Fibroblast of lung (primary cell): ENCODE measurements around the gene STOML1. TPM values are rescaled to one million over a fixed set of nuclear protein-coding genes. Genes with fewer than 3 reads are reported as not detected.

ENCODE experiments used
- DNase-seq, 2 donors: peaks; one replicate each; pipeline versions ENCODE4 v3.0.0 to v3.0.0-alpha.2; 2010; ENCODE audit warnings: low read depth in 2 of 2
- H2AFZ ChIP-seq: 2 replicates; pipeline ENCODE4 v1.5.1; 2012; ENCODE audit warnings: low read length, control low read depth, inconsistent platforms
- H3K27ac ChIP-seq: 2 replicates; pipeline ENCODE4 v1.5.1; 2011; ENCODE audit warnings: low read length, control low read depth; ENCODE audit not compliant: insufficient read depth
- H3K27me3 ChIP-seq: 2 replicates; pipeline ENCODE4 v1.5.1; 2011; ENCODE audit warnings: mild to moderate bottlenecking, low read length; ENCODE audit not compliant: control insufficient read depth, insufficient read depth
- H3K36me3 ChIP-seq: 2 replicates; pipeline ENCODE4 v1.5.1; 2011; ENCODE audit warnings: low read length; ENCODE audit not compliant: control insufficient read depth, insufficient read depth
- H3K4me1 ChIP-seq: 2 replicates; pipeline ENCODE4 v1.5.1; 2011; ENCODE audit warnings: low read length; ENCODE audit not compliant: control insufficient read depth, insufficient read depth; ENCODE audit errors: extremely low read depth
- H3K4me2 ChIP-seq: 2 replicates; pipeline ENCODE4 v1.5.1; 2011; ENCODE audit warnings: low read length, control low read depth; ENCODE audit not compliant: insufficient read depth; ENCODE audit errors: extremely low read depth
- H3K4me3 ChIP-seq, 4 experiments: fragments of 200-600 bp in 1 of 4; sonication (generic) in 1 of 4; replicated peaks in 1 of 4; 2 replicates each; pipeline ENCODE4 v1.5.1; 2011 to 2016; ENCODE audit warnings: low read length in 4 of 4, low read depth in 3 of 4, mild to moderate bottlenecking in 3 of 4, control low read depth in 2 of 4, inconsistent platforms in 1 of 4, mixed read lengths in 1 of 4; ENCODE audit not compliant: insufficient read depth in 1 of 4; ENCODE audit errors: control extremely low read depth in 1 of 4
- H3K79me2 ChIP-seq: 2 replicates; pipeline ENCODE4 v1.5.1; 2012; ENCODE audit warnings: mild to moderate bottlenecking, low read length, inconsistent platforms; ENCODE audit not compliant: control insufficient read depth, insufficient read depth
- H3K9ac ChIP-seq: 2 replicates; pipeline ENCODE4 v1.5.1; 2011; ENCODE audit warnings: mild to moderate bottlenecking, low read length, control low read depth; ENCODE audit not compliant: insufficient read depth
- H3K9me3 ChIP-seq: 2 replicates; pipeline ENCODE4 v1.5.1; 2012; ENCODE audit warnings: low read depth, low read length; ENCODE audit not compliant: control insufficient read depth, insufficient read depth
- H4K20me1 ChIP-seq: 2 replicates; pipeline ENCODE4 v1.5.1; 2011; ENCODE audit warnings: low read length; ENCODE audit not compliant: control insufficient read depth, insufficient read depth; ENCODE audit errors: extremely low read depth
- EZH2 ChIP-seq: IDR thresholded peaks from 2 replicates; pipeline ENCODE4 v1.5.1; 2012; ENCODE audit warnings: low read length, control low read depth, mild to moderate bottlenecking; ENCODE audit errors: missing control alignments
- polyA plus RNA-seq, 2 donors: library from polyadenylated mRNA; depleted of rRNA in 1 of 2; stranded (reverse) in 1 of 2; unstranded in 1 of 2; fragments of >200 nt; gene quantifications; 2 replicates each; pipeline ENCODE4 v1.2.1, GENCODE V29; 2011 to 2012; ENCODE audit warnings: missing spikeins in 1 of 2
- total RNA-seq: library from RNA; depleted of rRNA; stranded (reverse); fragments of >200 nt; gene quantifications from 2 replicates; pipeline ENCODE4 v1.2.1, GENCODE V29; 2014
- TF ChIP-seq, protein P1 (sequence below), 2 donors: IDR thresholded peaks in 1 of 2; conservative IDR thresholded peaks in 1 of 2; 1 replicate in 1 of 2; 2 replicates in 1 of 2; pipeline ENCODE4 v1.5.1; 2011 to 2012; ENCODE audit warnings: low read length in 2 of 2, control low read depth in 1 of 2, inconsistent platforms in 1 of 2, low read depth in 1 of 2, mild to moderate bottlenecking in 1 of 2

Gene STOML1
- total and polyA plus RNA-seq, 2 donors (not counting 1 experiment from before 2014, with no cell fraction given): 9.8 to 24.8 TPM

DNA sequence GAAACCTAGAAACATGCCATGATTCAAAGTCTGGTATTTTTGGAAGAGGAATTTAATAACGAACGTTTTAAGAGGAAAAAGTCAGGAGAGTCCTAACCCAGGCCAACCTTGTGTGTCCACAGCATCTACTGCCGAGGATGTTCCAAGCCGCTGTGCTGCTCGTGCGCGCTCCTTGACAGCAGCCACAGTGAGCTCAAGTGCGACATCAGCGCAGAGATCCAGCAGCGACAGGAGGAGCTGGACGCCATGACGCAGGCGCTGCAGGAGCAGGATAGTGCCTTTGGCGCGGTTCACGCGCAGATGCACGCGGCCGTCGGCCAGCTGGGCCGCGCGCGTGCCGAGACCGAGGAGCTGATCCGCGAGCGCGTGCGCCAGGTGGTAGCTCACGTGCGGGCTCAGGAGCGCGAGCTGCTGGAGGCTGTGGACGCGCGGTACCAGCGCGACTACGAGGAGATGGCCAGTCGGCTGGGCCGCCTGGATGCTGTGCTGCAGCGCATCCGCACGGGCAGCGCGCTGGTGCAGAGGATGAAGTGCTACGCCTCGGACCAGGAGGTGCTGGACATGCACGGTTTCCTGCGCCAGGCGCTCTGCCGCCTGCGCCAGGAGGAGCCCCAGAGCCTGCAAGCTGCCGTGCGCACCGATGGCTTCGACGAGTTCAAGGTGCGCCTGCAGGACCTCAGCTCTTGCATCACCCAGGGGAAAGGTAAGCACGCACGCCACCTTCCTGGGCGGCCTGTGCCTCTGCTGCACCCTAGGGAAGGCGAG lies 30.8 kb upstream of the STOML1 start:
- no peaks in the 10 kb centered on the region for H3K27me3 ChIP-seq

DNA sequence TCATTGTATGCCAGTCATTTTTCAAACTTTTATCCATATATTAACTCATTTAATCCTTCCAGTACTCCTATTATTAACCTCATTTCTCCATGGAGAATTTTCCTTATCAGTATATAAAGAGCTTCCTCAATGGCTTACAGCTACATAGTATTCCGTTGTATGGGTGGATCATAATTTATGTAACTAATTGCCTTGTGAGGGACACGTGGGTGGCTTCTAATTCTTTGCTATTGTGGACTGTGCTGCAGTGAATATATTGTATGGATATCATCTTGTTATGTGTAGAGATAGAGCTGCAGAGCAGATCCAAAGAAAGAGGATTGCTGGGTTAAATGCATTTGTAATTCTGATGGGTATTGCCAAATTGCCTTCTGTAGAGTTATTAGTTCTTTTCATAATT lies 27.6 kb upstream of the STOML1 start:
- H3K27me3 ChIP-seq: no peaks in the 10 kb centered on the region
- peaks cover 33% of the 10 kb centered on the region for H3K79me2 ChIP-seq
- peaks cover 2% of the 10 kb centered on the region for H3K4me1 ChIP-seq
- H3K9ac ChIP-seq: no peak overlapping the region
- peaks cover 19% of the 10 kb centered on the region for H3K36me3 ChIP-seq
- H3K27ac ChIP-seq: no peak overlapping the region
- H4K20me1 ChIP-seq: no peaks in the 10 kb centered on the region
- H3K4me3 ChIP-seq: no peak overlapping the region
- TF ChIP-seq, protein P1, sequence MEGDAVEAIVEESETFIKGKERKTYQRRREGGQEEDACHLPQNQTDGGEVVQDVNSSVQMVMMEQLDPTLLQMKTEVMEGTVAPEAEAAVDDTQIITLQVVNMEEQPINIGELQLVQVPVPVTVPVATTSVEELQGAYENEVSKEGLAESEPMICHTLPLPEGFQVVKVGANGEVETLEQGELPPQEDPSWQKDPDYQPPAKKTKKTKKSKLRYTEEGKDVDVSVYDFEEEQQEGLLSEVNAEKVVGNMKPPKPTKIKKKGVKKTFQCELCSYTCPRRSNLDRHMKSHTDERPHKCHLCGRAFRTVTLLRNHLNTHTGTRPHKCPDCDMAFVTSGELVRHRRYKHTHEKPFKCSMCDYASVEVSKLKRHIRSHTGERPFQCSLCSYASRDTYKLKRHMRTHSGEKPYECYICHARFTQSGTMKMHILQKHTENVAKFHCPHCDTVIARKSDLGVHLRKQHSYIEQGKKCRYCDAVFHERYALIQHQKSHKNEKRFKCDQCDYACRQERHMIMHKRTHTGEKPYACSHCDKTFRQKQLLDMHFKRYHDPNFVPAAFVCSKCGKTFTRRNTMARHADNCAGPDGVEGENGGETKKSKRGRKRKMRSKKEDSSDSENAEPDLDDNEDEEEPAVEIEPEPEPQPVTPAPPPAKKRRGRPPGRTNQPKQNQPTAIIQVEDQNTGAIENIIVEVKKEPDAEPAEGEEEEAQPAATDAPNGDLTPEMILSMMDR (conservative IDR thresholded peaks at IDR 0.05 in 1 of 2, IDR thresholded peaks at IDR 0.05 in 1 of 2; ENCODE audit: low read depth in 1 of 2, low read length in 2 of 2): no peak
- no peak for TF ChIP-seq EZH2
- DNase-seq: no peak
- H2AFZ ChIP-seq: no peak overlapping the region
- no peaks in the 10 kb centered on the region for H3K9me3 ChIP-seq
- H3K4me2 ChIP-seq: no peak overlapping the region

More for the DNA sequence above, 30.8 kb upstream of the STOML1 start:
- H3K4me1 ChIP-seq: peaks cover 10% of the 10 kb centered on the region
- no peaks in the 10 kb centered on the region for H3K9me3 ChIP-seq
- no peak overlapping the region for H2AFZ ChIP-seq
- no peak for TF ChIP-seq EZH2
- TF ChIP-seq, protein P1 (conservative IDR thresholded peaks at IDR 0.05 in 1 of 2, IDR thresholded peaks at IDR 0.05 in 1 of 2; ENCODE audit: low read depth in 1 of 2, low read length in 2 of 2): no peak
- no peak overlapping the region for H3K27ac ChIP-seq
- no peak overlapping the region for H3K9ac ChIP-seq
- H4K20me1 ChIP-seq: no peaks in the 10 kb centered on the region
- H3K4me3 ChIP-seq: no peak overlapping the region
- DNase-seq: no peak
- peaks cover 28% of the 10 kb centered on the region for H3K79me2 ChIP-seq
- H3K36me3 ChIP-seq: peaks cover 25% of the 10 kb centered on the region
- no peak overlapping the region for H3K4me2 ChIP-seq

DNA sequence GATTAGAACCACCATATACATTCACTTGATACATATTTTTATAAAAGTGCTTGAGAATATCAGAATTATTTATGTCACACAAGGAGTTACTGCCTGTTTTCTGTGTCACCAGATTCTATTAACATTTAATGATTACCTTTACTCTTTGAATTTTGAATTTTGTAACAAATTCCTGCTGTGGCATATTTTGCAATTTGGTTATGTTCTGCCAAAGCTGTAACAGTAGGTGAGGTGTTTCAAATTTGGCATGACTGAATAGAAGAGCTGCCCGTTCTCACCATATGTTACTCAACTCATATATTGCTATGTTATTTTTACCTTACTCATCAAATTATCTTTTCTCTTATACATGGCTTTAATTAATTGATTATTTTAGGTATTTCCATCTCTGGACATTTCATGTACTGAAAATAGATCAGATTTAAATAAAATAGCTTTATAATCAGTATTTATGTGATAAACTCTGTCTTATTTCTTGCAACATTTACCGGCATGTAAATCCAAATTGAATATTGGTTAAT lies 21.3 kb upstream of the STOML1 start:
- no peak overlapping the region for H3K4me2 ChIP-seq
- DNase-seq: no peak
- no peaks in the 10 kb centered on the region for H3K27me3 ChIP-seq
- H3K79me2 ChIP-seq: peaks cover 44% of the 10 kb centered on the region
- no peaks in the 10 kb centered on the region for H3K9me3 ChIP-seq
- no peak overlapping the region for H3K4me3 ChIP-seq
- no peak overlapping the region for H3K27ac ChIP-seq
- H3K36me3 ChIP-seq: no peaks in the 10 kb centered on the region
- H3K4me1 ChIP-seq: peaks cover 6% of the 10 kb centered on the region
- peaks cover 2% of the 10 kb centered on the region for H4K20me1 ChIP-seq
- no peak overlapping the region for H2AFZ ChIP-seq
- TF ChIP-seq, protein P1 (conservative IDR thresholded peaks at IDR 0.05 in 1 of 2, IDR thresholded peaks at IDR 0.05 in 1 of 2; ENCODE audit: low read depth in 1 of 2, low read length in 2 of 2): no peak
- no peak for TF ChIP-seq EZH2
- H3K9ac ChIP-seq: no peak overlapping the region
